Measurements from ENCODE around the gene GSTA3. TPM values are rescaled to one million over a fixed set of nuclear protein-coding genes. Genes with fewer than 3 reads are reported as not detected.

Gene GSTA3
- total and polyA plus RNA-seq, 2 of the 13 experiments (the other 11 are each of a cell fraction or from before 2014, with no cell fraction given) = not detected

DNA sequence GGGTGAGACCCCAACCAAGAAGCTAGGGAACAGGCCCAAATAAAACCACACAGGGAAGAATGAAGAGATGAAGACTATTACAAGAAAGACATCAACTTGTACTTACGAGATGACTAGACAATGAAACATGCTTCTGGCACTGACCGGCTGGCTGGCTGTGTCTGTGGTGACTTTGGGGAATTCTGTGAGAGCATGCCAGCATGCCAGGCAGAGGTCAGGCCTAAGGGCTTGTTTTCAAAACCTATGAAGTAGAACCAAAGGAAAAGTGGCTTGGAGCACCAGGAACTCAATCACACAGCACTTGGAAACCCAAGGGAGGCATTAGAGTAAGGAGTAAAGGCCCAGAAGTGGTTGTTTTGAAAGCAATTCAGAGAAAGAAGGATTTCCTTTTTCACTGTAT is 28.4 kb upstream of the GSTA3 start:
- 41% methylated on average over 2 of the region's 2 CpGs for WGBS (ENCODE audit: low lambda C conversion rate)
- intact Hi-C loops (cut with micrococcal nuclease; ENCODE audit: unreplicated experiment) (no loop called here), in situ Hi-C loops (cut with HindIII; ENCODE audit: extremely low pct_ligation_motif_present, low pct_unique_long_range_greater_than_20kb) (no loop called here)
- ChIA-PET POLR2A (no interaction called here), CTCF (ENCODE audit: low intra/inter-chr PET ratio, low total read pairs) (no interaction called here)
- no peaks in the 10 kb centered on the region for H4K20me1 ChIP-seq (ENCODE audit: insufficient read depth, low read length)
- H3K9me3 ChIP-seq (ENCODE audit: low read length) = no peaks in the 10 kb centered on the region
- TF ChIP-seq TCF7L2 (IDR thresholded peaks at IDR 0.05; ENCODE audit: low read depth, low read length) = no peak
- no peak for TF ChIP-seq ZC3H4 (CRISPR knock-in tag; IDR thresholded peaks at IDR 0.05; ENCODE audit: borderline replicate concordance)
- no peak for TF ChIP-seq NFE2 (CRISPR knock-in tag; IDR thresholded peaks at IDR 0.05)
- 0 out of 5 replicates have a peak, but pooled peaks cover 0 to 4% of the 10 kb centered on the region in 2 experiments for H3K27me3 ChIP-seq (ENCODE audit: control insufficient read depth in 1 of 2, insufficient read depth in 2 of 2, low read length in 2 of 2)
- H3K36me3 ChIP-seq (replicated peaks in 1 of 2; ENCODE audit: control insufficient read depth in 1 of 2, insufficient read depth in 2 of 2, low read length in 2 of 2) = no peaks in the 10 kb centered on the region
- H3K79me2 ChIP-seq (ENCODE audit: insufficient read depth, low read length) = no peaks in the 10 kb centered on the region
- H3K4me3 ChIP-seq (replicated peaks in 1 of 3; ENCODE audit: insufficient read depth in 1 of 3, low read depth in 2 of 3, low read length in 3 of 3) = no peak overlapping the region
- no peak overlapping the region for H2AFZ ChIP-seq (ENCODE audit: low read length)
- no peak overlapping the region for H3K9ac ChIP-seq (ENCODE audit: insufficient read depth, low read depth, low read length)
- no peak for FAIRE-seq
- BruUV-seq (replicated peaks) = no TSS peak
- H3K4me2 ChIP-seq (ENCODE audit: low read depth, low read length) = no peak overlapping the region
- no peak for ATAC-seq
- no peaks in the 10 kb centered on the region for H3K4me1 ChIP-seq (ENCODE audit: insufficient read depth, low read length)
- DNase-seq (ENCODE audit: low spot score) = no peak
- H3K27ac ChIP-seq (ENCODE audit: extremely low read length, insufficient read depth, low read length) = no peak overlapping the region

DNA sequence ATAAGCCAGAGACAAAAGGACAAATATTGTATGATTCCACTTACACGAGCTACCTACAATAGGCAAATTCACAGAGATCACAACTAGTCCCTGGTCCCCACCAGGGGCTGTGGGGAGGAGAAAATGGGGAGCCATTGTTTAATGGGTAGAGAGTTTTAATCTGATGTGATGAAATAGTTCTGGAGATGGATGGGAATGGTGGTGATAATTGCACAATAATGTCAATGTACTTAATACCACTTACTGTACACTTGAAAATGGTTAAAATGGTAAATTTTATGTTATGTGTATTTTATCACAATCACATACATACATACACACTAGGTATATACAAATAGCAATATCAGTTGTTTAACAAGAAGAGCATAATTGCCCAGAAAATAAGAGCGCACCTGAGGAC is 24.3 kb upstream of the GSTA3 start:
- WGBS (ENCODE audit: low lambda C conversion rate) = 46% methylated on average over 2 of the region's 2 CpGs
- ATAC-seq = no peak

More for the DNA sequence above, 24.3 kb upstream of the GSTA3 start:
- no peak for FAIRE-seq
- intact Hi-C loops (cut with micrococcal nuclease; ENCODE audit: unreplicated experiment) (no loop called here), in situ Hi-C loops (cut with HindIII; ENCODE audit: extremely low pct_ligation_motif_present, low pct_unique_long_range_greater_than_20kb) (no loop called here)
- Histone ChIP-seq H3K79me2 (ENCODE audit: insufficient read depth, low read length) (no peaks in the 10 kb centered on the region), H4K20me1 (ENCODE audit: insufficient read depth, low read length) (no peaks in the 10 kb centered on the region), H3K36me3 (replicated peaks in 1 of 2; ENCODE audit: control insufficient read depth in 1 of 2, insufficient read depth in 2 of 2, low read length in 2 of 2) (no peaks in the 10 kb centered on the region), H3K4me1 (ENCODE audit: insufficient read depth, low read length) (peaks cover 19% of the 10 kb centered on the region), H3K4me3 (replicated peaks in 1 of 3; ENCODE audit: insufficient read depth in 1 of 3, low read depth in 2 of 3, low read length in 3 of 3) (no peak overlapping the region), H3K27me3 (ENCODE audit: control insufficient read depth in 1 of 2, insufficient read depth in 2 of 2, low read length in 2 of 2) (0 out of 5 replicates have a peak, but pooled peaks cover 0 to 4% of the 10 kb centered on the region in 2 experiments), H3K4me2 (ENCODE audit: low read depth, low read length) (no peak overlapping the region), H3K9ac (ENCODE audit: insufficient read depth, low read depth, low read length) (no peak overlapping the region), H3K27ac (ENCODE audit: extremely low read length, insufficient read depth, low read length) (no peak overlapping the region), H3K9me3 (ENCODE audit: low read length) (no peaks in the 10 kb centered on the region), H2AFZ (ENCODE audit: low read length) (no peak overlapping the region)
- DNase-seq (ENCODE audit: low spot score) = no peak
- TF ChIP-seq NFIC (IDR thresholded peaks at IDR 0.05; ENCODE audit: low read length) (no peak), CEBPB (IDR thresholded peaks at IDR 0.05; ENCODE audit: borderline replicate concordance, low read depth, low read length) (peak; percentile 86)
- no TSS peak for BruUV-seq (replicated peaks)
- POLR2A ChIA-PET = no interaction called here
- CTCF ChIA-PET (ENCODE audit: low intra/inter-chr PET ratio, low total read pairs) = no interaction called here

Measured in HepG2 (cell line).